Measurements from ENCODE around the gene ZNF140.

ZNF140 gene

DNA sequence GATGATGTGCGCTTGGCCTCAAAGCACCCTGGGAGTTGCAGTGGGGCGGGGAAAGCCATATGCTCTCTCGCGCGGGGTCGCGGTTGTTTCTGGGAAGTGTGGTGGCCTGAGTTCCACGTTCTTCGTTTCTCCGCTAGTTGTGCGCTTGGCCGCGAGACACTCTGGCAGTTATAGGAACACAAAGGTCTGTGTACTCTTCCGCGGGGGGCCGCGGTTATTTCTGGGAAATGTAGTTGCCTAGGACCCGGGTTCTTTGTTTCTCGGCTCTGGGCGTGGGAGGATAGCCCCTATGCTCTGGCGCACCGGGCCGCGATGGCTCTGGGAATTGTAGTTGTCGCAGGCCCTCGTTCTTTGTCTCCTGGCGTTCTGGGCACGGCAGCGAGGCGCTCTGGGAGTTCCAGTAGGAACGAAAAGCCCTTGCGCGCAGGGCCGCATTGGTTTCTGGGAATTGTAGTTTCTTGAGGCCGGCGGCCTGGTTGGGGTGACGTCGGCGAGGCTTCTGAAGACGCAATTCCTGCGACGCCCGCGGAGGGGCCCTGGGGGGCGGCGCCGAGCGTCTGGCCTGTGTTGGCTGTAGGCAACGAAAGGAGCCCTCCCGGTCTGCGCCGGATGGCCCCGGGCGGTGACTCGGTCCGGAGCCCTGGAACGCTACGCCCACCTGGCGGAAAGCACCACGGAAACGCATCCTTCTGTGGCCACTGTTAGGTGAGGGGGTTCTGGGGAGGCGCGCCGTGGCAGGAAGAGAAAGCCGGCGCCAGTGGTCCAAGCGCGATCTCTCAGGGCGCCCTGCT lies at the start of gene ZNF140:
Gene ZNF140 (plus strand): TSS at position 556 of the 791 bp plus-strand sequence. CDS start 398 bp downstream, outside the sequence.
- H3K27ac ChIP-seq (ENCODE audit: low read depth, low read length), result peak within 1 kb of the TSS; percentile 99
- peaks cover 58 to 78% of the 10 kb centered on the region in 2 donors for H3K9me3 ChIP-seq (ENCODE audit: control insufficient read depth in 1 of 2, low read length in 2 of 2)
- H3K4me3 ChIP-seq (ENCODE audit: low read depth in 1 of 2, low read length in 2 of 2), result peak within 1 kb of the TSS; percentile 90 to 96
- H3K36me3 ChIP-seq (ENCODE audit: control insufficient read depth in 1 of 2, insufficient read depth in 2 of 2, low read length in 2 of 2), result peaks cover 34 to 38% of the 10 kb centered on the region in 2 donors
- H3K4me1 ChIP-seq (ENCODE audit: control insufficient read depth in 1 of 2, insufficient read depth in 2 of 2, low read length in 2 of 2), result peaks cover 0 to 13% of the 10 kb centered on the region in 2 donors
- H3K9ac ChIP-seq (ENCODE audit: low read depth in 1 of 2, low read length in 2 of 2), result peak within 1 kb of the TSS; percentile 77 to 86
- H3K27me3 ChIP-seq (ENCODE audit: control insufficient read depth in 1 of 2, insufficient read depth in 2 of 2, low read length in 2 of 2), result no peaks in the 10 kb centered on the region

DNA sequence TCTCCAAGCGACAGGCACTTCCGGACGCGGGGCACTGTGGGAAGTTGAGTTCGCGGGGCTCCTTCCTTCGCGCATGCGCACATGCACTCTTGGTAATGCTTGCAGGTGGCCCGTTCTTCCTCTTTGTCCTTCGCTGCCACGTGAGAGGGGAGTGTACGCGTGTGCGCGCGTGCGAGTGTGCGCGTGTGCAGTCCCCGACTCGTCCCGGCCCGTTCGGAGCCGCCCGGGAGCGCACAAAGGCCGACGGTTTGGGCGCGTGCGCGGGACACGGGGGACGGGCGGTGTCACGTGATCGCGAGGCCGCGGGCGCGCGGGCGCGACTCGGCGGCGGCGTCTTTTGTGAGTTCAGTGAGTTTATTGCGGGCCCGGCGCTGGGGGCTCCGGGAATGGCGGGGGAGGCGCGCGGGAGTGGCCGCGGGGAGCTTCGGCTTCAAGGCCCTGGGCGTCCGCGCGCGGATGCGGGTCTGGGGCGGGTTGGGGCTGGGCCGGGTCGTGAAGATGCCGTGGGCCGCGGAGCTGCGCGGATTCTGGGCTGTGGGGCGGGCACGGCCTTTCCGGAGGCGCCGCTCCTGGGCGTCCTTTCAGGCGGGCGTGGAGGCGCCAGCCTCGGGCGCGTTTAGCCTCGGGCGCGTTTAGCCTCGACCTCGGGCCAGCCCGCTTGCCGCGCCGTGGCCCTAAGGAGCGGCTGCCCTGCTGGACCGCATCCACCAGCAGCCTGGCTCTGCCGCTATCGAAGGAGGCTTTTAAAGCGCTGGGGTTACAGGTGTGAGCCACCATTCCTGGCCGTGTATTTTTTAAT lies 43.3 kb upstream of the ZNF140 start, which contains the start of gene ZNF84:
Gene ZNF84 (plus strand): TSS at position 303 of the 799 bp plus-strand sequence. CDS start 3,959 bp downstream, outside the sequence.
- peak within 1 kb of the TSS; percentile 71 to 85 for H3K4me3 ChIP-seq (ENCODE audit: low read depth in 1 of 2, low read length in 2 of 2)
- peaks cover 44 to 51% of the 10 kb centered on the region in 2 donors for H3K9me3 ChIP-seq (ENCODE audit: control insufficient read depth in 1 of 2, low read length in 2 of 2)
- peaks cover 21 to 30% of the 10 kb centered on the region in 2 donors for H3K36me3 ChIP-seq (ENCODE audit: control insufficient read depth in 1 of 2, insufficient read depth in 2 of 2, low read length in 2 of 2)
- H3K27ac ChIP-seq (ENCODE audit: low read depth, low read length), result peak within 1 kb of the TSS; percentile 92
- peaks cover 4% of the 10 kb centered on the region in 2 donors for H3K4me1 ChIP-seq (ENCODE audit: control insufficient read depth in 1 of 2, insufficient read depth in 2 of 2, low read length in 2 of 2)
- H3K27me3 ChIP-seq (ENCODE audit: control insufficient read depth in 1 of 2, insufficient read depth in 2 of 2, low read length in 2 of 2), result no peaks in the 10 kb centered on the region
- H3K9ac ChIP-seq (ENCODE audit: low read depth in 1 of 2, low read length in 2 of 2), result peak within 1 kb of the TSS; percentile 72 to 73

DNA sequence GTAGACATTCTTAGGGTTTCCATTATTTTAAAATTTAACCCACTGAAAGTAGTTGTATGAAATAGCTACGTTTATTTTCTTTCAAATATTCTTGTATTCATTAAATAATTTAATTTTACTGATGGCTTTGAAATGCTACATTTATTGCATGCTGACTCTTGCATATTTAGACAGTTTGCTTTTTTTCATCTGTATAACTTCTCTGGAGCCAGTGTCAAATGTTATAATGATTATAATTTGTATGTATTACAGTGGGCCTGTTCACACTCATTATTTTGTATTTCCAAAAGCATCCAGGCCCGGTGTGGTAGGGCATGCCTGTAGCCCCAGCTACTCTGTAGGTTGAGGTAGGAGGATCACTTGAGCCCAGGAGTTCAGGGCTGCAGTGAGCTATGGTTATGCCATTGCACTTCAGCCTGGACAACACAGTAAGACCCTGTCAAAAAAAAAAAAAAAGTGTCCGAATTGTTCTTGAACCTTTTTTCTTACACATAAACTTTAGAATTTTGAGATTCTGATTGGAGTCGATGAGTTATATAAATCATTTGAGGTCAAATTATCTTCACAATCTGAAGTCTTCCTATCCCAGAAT lies 42.5 kb upstream of the ZNF140 start:
- no peak overlapping the region for H3K27ac ChIP-seq (ENCODE audit: low read depth, low read length)
- H3K36me3 ChIP-seq (ENCODE audit: control insufficient read depth in 1 of 2, insufficient read depth in 2 of 2, low read length in 2 of 2), result peaks cover 26 to 37% of the 10 kb centered on the region in 2 donors
- H3K9me3 ChIP-seq (ENCODE audit: control insufficient read depth in 1 of 2, low read length in 2 of 2), result peaks cover 52 to 56% of the 10 kb centered on the region in 2 donors
- peak overlapping the region; percentile 71 to 85 for H3K4me3 ChIP-seq (ENCODE audit: low read depth in 1 of 2, low read length in 2 of 2)
- H3K4me1 ChIP-seq (ENCODE audit: control insufficient read depth in 1 of 2, insufficient read depth in 2 of 2, low read length in 2 of 2), result peaks cover 4% of the 10 kb centered on the region in 2 donors
- no peaks in the 10 kb centered on the region for H3K27me3 ChIP-seq (ENCODE audit: control insufficient read depth in 1 of 2, insufficient read depth in 2 of 2, low read length in 2 of 2)
- H3K9ac ChIP-seq (ENCODE audit: low read depth in 1 of 2, low read length in 2 of 2), result peak overlapping the region; percentile 72 to 73

DNA sequence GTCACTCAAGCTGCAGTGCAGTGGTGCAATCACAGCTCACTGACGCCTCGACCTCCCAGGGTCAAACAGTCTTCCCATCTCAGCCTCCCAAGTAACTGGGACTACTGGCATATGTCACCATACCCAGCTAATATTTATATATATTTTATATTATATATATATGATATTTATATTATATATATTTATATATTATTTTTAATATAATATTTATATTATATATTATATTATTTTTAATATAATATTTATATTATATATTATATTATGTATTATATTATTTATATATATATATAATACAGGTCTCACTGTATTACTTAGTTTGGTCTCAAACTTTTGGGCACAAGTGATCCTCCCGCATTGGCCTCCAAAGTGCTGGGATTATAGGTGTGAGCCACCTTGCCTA lies 34.0 kb upstream of the ZNF140 start:
- H3K4me3 ChIP-seq (ENCODE audit: low read depth in 1 of 2, low read length in 2 of 2), result peak overlapping the region in 1 of 2 donors; percentile 14
- no peaks in the 10 kb centered on the region for H3K4me1 ChIP-seq (ENCODE audit: control insufficient read depth in 1 of 2, insufficient read depth in 2 of 2, low read length in 2 of 2)
- H3K27me3 ChIP-seq (ENCODE audit: control insufficient read depth in 1 of 2, insufficient read depth in 2 of 2, low read length in 2 of 2), result no peaks in the 10 kb centered on the region
- peaks cover 69 to 91% of the 10 kb centered on the region in 2 donors for H3K36me3 ChIP-seq (ENCODE audit: control insufficient read depth in 1 of 2, insufficient read depth in 2 of 2, low read length in 2 of 2)
- no peak overlapping the region for H3K27ac ChIP-seq (ENCODE audit: low read depth, low read length)
- H3K9ac ChIP-seq (ENCODE audit: low read depth in 1 of 2, low read length in 2 of 2), result no peak overlapping the region
- peaks cover 78 to 95% of the 10 kb centered on the region in 2 donors for H3K9me3 ChIP-seq (ENCODE audit: control insufficient read depth in 1 of 2, low read length in 2 of 2)

DNA sequence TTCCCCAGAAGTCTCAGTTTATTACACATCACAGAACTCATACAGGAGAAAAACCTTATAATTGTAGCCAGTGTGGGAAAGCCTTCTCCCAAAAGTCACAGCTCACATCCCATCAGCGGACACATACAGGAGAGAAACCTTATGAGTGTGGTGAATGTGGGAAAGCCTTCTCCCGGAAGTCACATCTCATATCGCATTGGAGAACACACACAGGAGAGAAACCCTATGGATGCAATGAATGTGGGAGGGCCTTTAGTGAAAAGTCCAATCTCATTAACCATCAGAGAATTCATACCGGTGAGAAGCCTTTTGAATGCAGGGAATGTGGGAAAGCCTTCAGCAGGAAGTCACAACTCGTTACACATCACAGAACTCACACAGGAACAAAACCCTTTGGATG lies 23.3 kb upstream of the ZNF140 start:
- H3K4me3 ChIP-seq (ENCODE audit: low read depth in 1 of 2, low read length in 2 of 2), result peak overlapping the region; percentile 12 to 40
- H3K27ac ChIP-seq (ENCODE audit: low read depth, low read length), result no peak overlapping the region
- peaks cover 81 to 82% of the 10 kb centered on the region in 2 donors for H3K9me3 ChIP-seq (ENCODE audit: control insufficient read depth in 1 of 2, low read length in 2 of 2)
- peaks cover 42 to 44% of the 10 kb centered on the region in 2 donors for H3K36me3 ChIP-seq (ENCODE audit: control insufficient read depth in 1 of 2, insufficient read depth in 2 of 2, low read length in 2 of 2)
- H3K27me3 ChIP-seq (ENCODE audit: control insufficient read depth in 1 of 2, insufficient read depth in 2 of 2, low read length in 2 of 2), result no peaks in the 10 kb centered on the region
- H3K9ac ChIP-seq (ENCODE audit: low read depth in 1 of 2, low read length in 2 of 2), result no peak overlapping the region
- H3K4me1 ChIP-seq (ENCODE audit: control insufficient read depth in 1 of 2, insufficient read depth in 2 of 2, low read length in 2 of 2), result no peaks in the 10 kb centered on the region

DNA sequence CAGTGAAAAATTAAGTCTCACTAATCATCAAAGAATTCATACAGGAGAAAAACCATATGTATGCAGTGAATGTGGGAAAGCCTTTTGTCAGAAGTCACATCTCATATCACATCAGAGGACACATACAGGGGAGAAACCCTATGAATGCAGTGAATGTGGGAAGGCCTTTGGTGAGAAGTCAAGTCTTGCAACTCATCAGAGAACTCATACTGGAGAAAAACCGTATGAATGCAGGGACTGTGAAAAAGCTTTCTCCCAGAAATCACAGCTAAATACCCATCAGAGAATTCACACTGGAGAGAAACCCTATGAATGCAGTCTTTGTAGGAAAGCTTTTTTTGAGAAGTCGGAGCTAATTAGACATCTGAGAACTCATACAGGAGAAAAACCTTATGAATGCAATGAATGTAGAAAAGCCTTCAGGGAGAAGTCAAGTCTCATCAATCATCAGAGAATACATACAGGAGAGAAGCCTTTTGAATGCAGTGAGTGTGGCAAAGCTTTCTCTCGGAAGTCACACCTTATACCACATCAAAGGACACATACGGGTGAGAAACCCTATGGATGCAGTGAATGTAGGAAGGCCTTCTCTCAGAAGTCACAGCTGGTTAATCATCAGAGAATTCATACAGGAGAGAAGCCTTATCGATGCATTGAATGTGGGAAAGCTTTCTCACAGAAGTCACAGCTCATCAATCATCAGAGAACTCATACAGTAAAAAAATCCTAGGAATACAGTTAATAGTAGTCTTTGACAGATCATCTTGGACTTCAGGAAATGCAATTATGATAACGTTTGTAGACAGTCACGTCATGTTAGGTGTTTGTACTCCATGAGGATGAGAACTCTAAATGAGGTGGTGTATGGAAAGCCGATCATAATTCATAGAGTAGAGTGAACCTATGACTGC lies 22.3 kb upstream of the ZNF140 start:
- H3K9ac ChIP-seq (ENCODE audit: low read depth in 1 of 2, low read length in 2 of 2), result no peak overlapping the region
- no peaks in the 10 kb centered on the region for H3K4me1 ChIP-seq (ENCODE audit: control insufficient read depth in 1 of 2, insufficient read depth in 2 of 2, low read length in 2 of 2)
- H3K4me3 ChIP-seq (ENCODE audit: low read depth in 1 of 2, low read length in 2 of 2), result peak overlapping the region; percentile 16 to 40
- no peak overlapping the region for H3K27ac ChIP-seq (ENCODE audit: low read depth, low read length)
- H3K9me3 ChIP-seq (ENCODE audit: control insufficient read depth in 1 of 2, low read length in 2 of 2), result peaks cover 81 to 82% of the 10 kb centered on the region in 2 donors
- peaks cover 32 to 34% of the 10 kb centered on the region in 2 donors for H3K36me3 ChIP-seq (ENCODE audit: control insufficient read depth in 1 of 2, insufficient read depth in 2 of 2, low read length in 2 of 2)
- no peaks in the 10 kb centered on the region for H3K27me3 ChIP-seq (ENCODE audit: control insufficient read depth in 1 of 2, insufficient read depth in 2 of 2, low read length in 2 of 2)

DNA sequence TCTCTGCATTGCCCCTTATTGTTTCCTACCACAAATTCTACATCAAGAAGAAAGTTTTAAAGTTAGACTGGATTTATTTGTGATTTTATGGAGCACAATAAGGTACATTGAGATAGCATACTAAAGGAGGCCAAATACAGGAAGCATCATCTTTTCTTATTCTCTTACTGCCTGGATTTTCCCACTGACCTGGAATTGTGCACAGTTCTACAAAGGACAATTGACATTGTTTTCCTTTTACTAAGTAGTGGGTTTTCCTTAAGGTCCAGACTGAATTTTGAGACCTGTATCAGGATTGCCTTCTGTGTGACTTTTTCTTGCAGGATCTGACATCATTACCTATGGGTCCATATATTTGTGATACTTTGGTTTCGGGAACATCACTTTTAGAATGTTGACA lies 18.8 kb upstream of the ZNF140 start:
- no peak overlapping the region for H3K9ac ChIP-seq (ENCODE audit: low read depth in 1 of 2, low read length in 2 of 2)
- no peaks in the 10 kb centered on the region for H3K4me1 ChIP-seq (ENCODE audit: control insufficient read depth in 1 of 2, insufficient read depth in 2 of 2, low read length in 2 of 2)
- peaks cover 94 to 97% of the 10 kb centered on the region in 2 donors for H3K9me3 ChIP-seq (ENCODE audit: control insufficient read depth in 1 of 2, low read length in 2 of 2)
- H3K27me3 ChIP-seq (ENCODE audit: control insufficient read depth in 1 of 2, insufficient read depth in 2 of 2, low read length in 2 of 2), result no peaks in the 10 kb centered on the region
- peaks cover 14 to 18% of the 10 kb centered on the region in 2 donors for H3K36me3 ChIP-seq (ENCODE audit: control insufficient read depth in 1 of 2, insufficient read depth in 2 of 2, low read length in 2 of 2)
- H3K4me3 ChIP-seq (ENCODE audit: low read depth in 1 of 2, low read length in 2 of 2), result peak overlapping the region; percentile 17 to 45
- H3K27ac ChIP-seq (ENCODE audit: low read depth, low read length), result no peak overlapping the region

DNA sequence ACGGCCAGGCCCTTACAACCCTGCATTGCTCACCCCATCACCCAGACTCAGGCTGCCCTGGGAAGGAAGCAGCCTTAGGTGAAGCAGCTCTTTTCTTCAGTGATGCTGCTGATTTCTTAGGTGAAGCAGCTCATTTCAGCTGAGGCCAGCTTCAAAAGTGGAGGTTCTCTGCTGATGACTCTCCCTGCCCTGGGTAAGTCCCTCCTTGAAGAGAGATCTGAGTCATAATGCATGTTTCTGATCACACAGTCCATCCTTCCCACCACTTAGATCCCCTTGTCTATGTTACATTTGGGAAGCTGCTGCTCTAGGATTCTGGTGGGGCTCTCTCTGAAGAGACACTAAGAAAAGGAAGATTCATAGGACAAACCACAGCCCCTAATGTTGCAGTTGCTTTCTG lies 17.2 kb upstream of the ZNF140 start:
- peaks cover 93 to 95% of the 10 kb centered on the region in 2 donors for H3K9me3 ChIP-seq (ENCODE audit: control insufficient read depth in 1 of 2, low read length in 2 of 2)
- no peak overlapping the region for H3K27ac ChIP-seq (ENCODE audit: low read depth, low read length)
- H3K27me3 ChIP-seq (ENCODE audit: control insufficient read depth in 1 of 2, insufficient read depth in 2 of 2, low read length in 2 of 2), result no peaks in the 10 kb centered on the region
- no peaks in the 10 kb centered on the region for H3K4me1 ChIP-seq (ENCODE audit: control insufficient read depth in 1 of 2, insufficient read depth in 2 of 2, low read length in 2 of 2)
- peaks cover 0 to 5% of the 10 kb centered on the region in 2 donors for H3K36me3 ChIP-seq (ENCODE audit: control insufficient read depth in 1 of 2, insufficient read depth in 2 of 2, low read length in 2 of 2)
- peak overlapping the region; percentile 41 to 45 for H3K4me3 ChIP-seq (ENCODE audit: low read depth in 1 of 2, low read length in 2 of 2)
- no peak overlapping the region for H3K9ac ChIP-seq (ENCODE audit: low read depth in 1 of 2, low read length in 2 of 2)

DNA sequence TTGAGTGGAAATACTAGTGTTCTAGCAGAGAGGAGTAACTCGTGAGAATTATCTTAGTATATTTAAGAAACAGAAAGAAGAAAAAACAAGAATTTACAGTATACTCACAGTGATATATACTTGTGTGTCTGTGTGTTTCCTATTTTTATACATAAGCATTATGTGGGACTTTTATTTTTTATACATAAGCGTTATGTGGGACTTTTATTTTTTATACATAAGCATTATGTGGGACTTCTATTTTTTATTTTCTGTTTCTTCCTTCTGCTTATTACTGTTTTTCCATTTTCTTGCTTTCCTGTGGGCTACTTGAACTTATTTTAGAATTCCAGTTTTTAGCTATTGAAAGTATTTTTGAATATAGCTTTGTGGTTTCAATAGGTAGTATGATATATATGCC lies 6.9 kb upstream of the ZNF140 start:
- Histone ChIP-seq H3K27me3 (ENCODE audit: control insufficient read depth in 1 of 2, insufficient read depth in 2 of 2, low read length in 2 of 2) (no peaks in the 10 kb centered on the region), H3K27ac (ENCODE audit: low read depth, low read length) (no peak overlapping the region), H3K4me3 (ENCODE audit: low read depth in 1 of 2, low read length in 2 of 2) (no peak overlapping the region), H3K4me1 (ENCODE audit: control insufficient read depth in 1 of 2, insufficient read depth in 2 of 2, low read length in 2 of 2) (no peaks in the 10 kb centered on the region), H3K9me3 (ENCODE audit: control insufficient read depth in 1 of 2, low read length in 2 of 2) (peaks cover 46 to 62% of the 10 kb centered on the region in 2 donors), H3K36me3 (ENCODE audit: control insufficient read depth in 1 of 2, insufficient read depth in 2 of 2, low read length in 2 of 2) (no peaks in the 10 kb centered on the region), H3K9ac (ENCODE audit: low read depth in 1 of 2, low read length in 2 of 2) (no peak overlapping the region)

Data from duodenal mucosa (tissue), 2 donors.